Endothelial cell of umbilical vein (primary cell): ENCODE results near the gene TTI1. TPM values are rescaled to one million over a fixed set of nuclear protein-coding genes. Genes with fewer than 3 reads are reported as not detected.

Source experiments
- BruUV-seq: library from RNA; stranded (reverse); fragments of 400-500 nt; replicated peaks from 2 replicates; lab custom pipeline; 2021; lab: Mats Ljungman, UMichigan
- CTCF ChIA-PET: fragments of 300-600, 350-600 bp; sonication (Branson Sonifier 250); formaldehyde crosslinking; loops from one replicate; lab custom pipeline; 2021; ENCODE audit warnings: antibody characterized with exemption, inconsistent platforms; lab: Charles Lee
- POLR2A ChIA-PET: fragments of 300-600, 350-600 bp; sonication (Branson Sonifier 250); formaldehyde crosslinking; loops from one replicate; lab custom pipeline; 2021; ENCODE audit warnings: antibody characterized with exemption, inconsistent platforms; lab: Charles Lee
- DNase-seq: peaks from one replicate; pipeline ENCODE4 v3.0.0-alpha.2; 2011; ENCODE audit warnings: low read depth, low spot score
- FAIRE-seq: peaks from 2 replicates; lab custom pipeline; 2011; peaks lifted over from hg19 to GRCh38; lab: Jason Lieb, UNC
- H2AFZ ChIP-seq: 2 replicates; pipeline ENCODE4 v1.6.0; 2012; ENCODE audit warnings: low read depth, low read length, control low read depth, inconsistent platforms
- H3K27ac ChIP-seq: 2 replicates; pipeline ENCODE4 v1.5.1; 2011; ENCODE audit warnings: low read depth, mild to moderate bottlenecking, control low read depth, low read length, moderate library complexity; ENCODE audit not compliant: insufficient read depth
- H3K27me3 ChIP-seq, 2 experiments: 2 replicates each; pipeline versions ENCODE4 v1.6.0 to v1.6.1; 2011; ENCODE audit warnings: low read length in 2 of 2, mixed read lengths in 1 of 2; ENCODE audit not compliant: control insufficient read depth in 2 of 2, insufficient read depth in 2 of 2
- H3K36me3 ChIP-seq, 2 experiments: 2 replicates in 1 of 2; 3 replicates in 1 of 2; pipeline ENCODE4 v1.5.1; 2011; ENCODE audit warnings: low read length in 2 of 2, mild to moderate bottlenecking in 1 of 2, moderate library complexity in 1 of 2; ENCODE audit not compliant: control insufficient read depth in 2 of 2, insufficient read depth in 2 of 2; ENCODE audit errors: extremely low read depth in 1 of 2
- H3K4me1 ChIP-seq: 3 replicates; pipeline ENCODE4 v1.5.1; 2011; ENCODE audit warnings: mild to moderate bottlenecking, low read length; ENCODE audit not compliant: control insufficient read depth, insufficient read depth; ENCODE audit errors: extremely low read depth
- H3K4me2 ChIP-seq: 2 replicates; pipeline ENCODE4 v1.6.1; 2011; ENCODE audit warnings: low read length, control low read depth, mixed read lengths; ENCODE audit not compliant: insufficient read depth
- H3K4me3 ChIP-seq, 3 experiments: fragments of 200-600 bp in 1 of 3; sonication (generic), shearing (Covaris generic) in 1 of 3; replicated peaks in 1 of 3; 2 replicates each; pipeline ENCODE4 v1.5.1; 2011 to 2016; ENCODE audit warnings: control low read depth in 3 of 3, low read length in 3 of 3, mild to moderate bottlenecking in 2 of 3, inconsistent platforms in 1 of 3, low read depth in 1 of 3, moderate library complexity in 1 of 3; ENCODE audit not compliant: insufficient read depth in 1 of 3
- H3K79me2 ChIP-seq: 2 replicates; pipeline ENCODE4 v1.6.0; 2012; ENCODE audit warnings: low read length, inconsistent platforms; ENCODE audit not compliant: control insufficient read depth, insufficient read depth
- H3K9ac ChIP-seq: replicated peaks from 2 replicates; pipeline ENCODE3; 2011; ENCODE audit warnings: low read length, control low read depth; ENCODE audit not compliant: insufficient read depth; ENCODE audit errors: extremely low read depth
- H3K9me1 ChIP-seq: replicated peaks from 3 replicates; pipeline ENCODE4 v1.6.0; 2011; ENCODE audit warnings: mild to moderate bottlenecking, low read length; ENCODE audit not compliant: control insufficient read depth, insufficient read depth; ENCODE audit errors: extremely low read depth
- H3K9me3 ChIP-seq: replicated peaks from 2 replicates; pipeline ENCODE4 v1.5.1; 2012; ENCODE audit warnings: low read length, inconsistent platforms; ENCODE audit not compliant: control insufficient read depth, insufficient read depth
- H4K20me1 ChIP-seq: replicated peaks from 2 replicates; pipeline ENCODE3; 2011; ENCODE audit warnings: mild to moderate bottlenecking, low read length; ENCODE audit not compliant: control insufficient read depth, insufficient read depth; ENCODE audit errors: extremely low read depth
- EZH2 ChIP-seq: IDR thresholded peaks from 2 replicates; pipeline ENCODE4 v1.6.1; 2012; ENCODE audit warnings: borderline replicate concordance, low read depth, mild to moderate bottlenecking, moderate library complexity, low read length, inconsistent platforms; ENCODE audit not compliant: severe bottlenecking
- FOS ChIP-seq: IDR thresholded peaks from 2 replicates; pipeline ENCODE4 v1.6.1; 2011; ENCODE audit warnings: mild to moderate bottlenecking, low read length, moderate library complexity, borderline replicate concordance; ENCODE audit not compliant: insufficient read depth
- GATA2 ChIP-seq: IDR thresholded peaks from 2 replicates; pipeline ENCODE4 v1.7.0; 2011; ENCODE audit warnings: low read depth, mild to moderate bottlenecking, moderate library complexity, mixed read lengths, low read length; ENCODE audit not compliant: insufficient read length, insufficient read depth
- JUN ChIP-seq: IDR thresholded peaks from 2 replicates; pipeline ENCODE4 v1.6.1; 2011; ENCODE audit warnings: borderline replicate concordance, low read depth; ENCODE audit not compliant: insufficient read length, insufficient read depth
- POLR2A ChIP-seq: IDR thresholded peaks from 2 replicates; pipeline ENCODE4 v1.6.1; 2012; ENCODE audit warnings: low read depth, mild to moderate bottlenecking, control low read depth, low read length
- POLR2AphosphoS5 ChIP-seq: IDR thresholded peaks from 2 replicates; pipeline ENCODE4 v1.6.1; 2012; ENCODE audit warnings: low read depth, mild to moderate bottlenecking, control low read depth, low read length, moderate library complexity; ENCODE audit not compliant: insufficient read depth
- dilution Hi-C: fragments of 300-500 bp; cut with MboI; formaldehyde crosslinking; loops from one replicate; pipeline ENCODE4 v1.15.0; 2019; ENCODE audit warnings: low sequenced_read_pairs; ENCODE audit not compliant: extremely low pct_ligation_motif_present
- intact Hi-C: fragments of 100-400 bp; cut with micrococcal nuclease; formaldehyde crosslinking; loops from one replicate; pipeline ENCODE4 v1.10.0; 2022
- polyA plus RNA-seq, 4 experiments: library from polyadenylated mRNA; depleted of rRNA in 3 of 4; stranded (reverse) in 3 of 4; unstranded in 1 of 4; fragments of >200 nt; gene quantifications; 2 replicates each; pipeline versions ENCODE4 v1.2.1 to v1.2.3, GENCODE V29; 2011 to 2012; ENCODE audit warnings: missing spikeins in 1 of 4
- total RNA-seq: library from RNA; stranded (reverse); gene quantifications from 2 replicates; pipeline ENCODE4 v1.2.3, GENCODE V29; 2021
- TF ChIP-seq, protein P1 (sequence below), 2 donors: IDR thresholded peaks; 1 replicate in 1 of 2; 2 replicates in 1 of 2; pipeline ENCODE4 v1.5.1; 2011; ENCODE audit warnings: low read length in 2 of 2, mild to moderate bottlenecking in 2 of 2, moderate library complexity in 2 of 2, control low read depth in 1 of 2, inconsistent platforms in 1 of 2, low read depth in 1 of 2; ENCODE audit not compliant: insufficient read depth in 1 of 2; ENCODE audit errors: extremely low read depth in 1 of 2

Gene TTI1
- total and polyA plus RNA-seq, 2 donors (not counting 3 experiments of a cell fraction or from before 2014, with no cell fraction given) = 13.2 to 23.2 TPM

DNA sequence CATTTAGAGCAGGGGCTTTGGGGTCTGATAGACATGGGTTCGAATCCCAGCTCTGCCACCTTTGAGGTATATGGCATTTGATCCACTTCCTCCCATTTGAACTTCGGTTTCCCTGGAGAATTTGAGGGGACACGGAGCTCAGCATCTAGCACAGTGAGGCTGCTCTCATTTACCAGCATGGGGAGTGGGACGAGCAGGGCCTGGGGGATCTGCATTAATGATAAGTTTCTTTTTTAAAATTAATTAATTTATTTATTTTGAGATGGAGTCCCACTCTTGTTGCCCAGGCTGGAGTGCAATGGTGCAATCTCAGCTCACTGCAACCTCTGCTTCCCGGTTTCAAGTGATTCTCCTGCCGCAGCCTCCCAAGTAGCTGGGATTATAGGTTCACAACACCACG is 77.7 kb downstream of the TTI1 start:
- no peak for FAIRE-seq
- no peak overlapping the region for H3K27ac ChIP-seq

DNA sequence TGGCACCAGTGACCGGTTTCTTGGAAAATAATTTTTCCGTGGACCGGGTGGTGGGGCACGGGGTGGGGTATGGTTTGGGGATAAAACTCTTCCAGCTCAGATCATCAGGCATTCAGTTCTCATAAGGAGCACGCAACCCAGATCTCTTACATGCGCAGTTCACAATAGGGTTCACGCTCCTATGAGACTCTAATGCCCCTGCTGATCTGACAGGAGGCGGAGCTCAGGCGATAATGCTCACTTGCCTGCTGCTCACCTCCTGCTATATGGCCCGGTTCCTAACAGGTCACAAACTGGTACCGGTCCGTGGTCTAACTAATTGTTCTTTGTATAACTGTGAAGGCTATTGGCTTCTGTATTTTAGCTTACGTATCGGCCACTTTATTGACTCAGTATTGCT is 78.6 kb downstream of the TTI1 start:
- FAIRE-seq (no peak), DNase-seq (no peak)
- Histone ChIP-seq H3K4me3 (no peak overlapping the region), H4K20me1 (no peaks in the 10 kb centered on the region), H3K27ac (no peak overlapping the region), H3K27me3 (peaks cover 18 to 28% of the 10 kb centered on the region in 2 experiments), H2AFZ (no peak overlapping the region), H3K9ac (no peak overlapping the region), H3K9me3 (no peaks in the 10 kb centered on the region), H3K79me2 (no peaks in the 10 kb centered on the region), H3K36me3 (no peaks in the 10 kb centered on the region), H3K4me1 (no peaks in the 10 kb centered on the region), H3K9me1 (no peaks in the 10 kb centered on the region), H3K4me2 (no peak overlapping the region)
- intact Hi-C loops (no loop called here), dilution Hi-C loops (no loop called here)
- CTCF ChIA-PET = no interaction called here
- BruUV-seq = no TSS peak
- POLR2A ChIA-PET = no interaction called here
- TF ChIP-seq FOS = no peak
- no peak for TF ChIP-seq POLR2AphosphoS5
- TF ChIP-seq, protein P1, sequence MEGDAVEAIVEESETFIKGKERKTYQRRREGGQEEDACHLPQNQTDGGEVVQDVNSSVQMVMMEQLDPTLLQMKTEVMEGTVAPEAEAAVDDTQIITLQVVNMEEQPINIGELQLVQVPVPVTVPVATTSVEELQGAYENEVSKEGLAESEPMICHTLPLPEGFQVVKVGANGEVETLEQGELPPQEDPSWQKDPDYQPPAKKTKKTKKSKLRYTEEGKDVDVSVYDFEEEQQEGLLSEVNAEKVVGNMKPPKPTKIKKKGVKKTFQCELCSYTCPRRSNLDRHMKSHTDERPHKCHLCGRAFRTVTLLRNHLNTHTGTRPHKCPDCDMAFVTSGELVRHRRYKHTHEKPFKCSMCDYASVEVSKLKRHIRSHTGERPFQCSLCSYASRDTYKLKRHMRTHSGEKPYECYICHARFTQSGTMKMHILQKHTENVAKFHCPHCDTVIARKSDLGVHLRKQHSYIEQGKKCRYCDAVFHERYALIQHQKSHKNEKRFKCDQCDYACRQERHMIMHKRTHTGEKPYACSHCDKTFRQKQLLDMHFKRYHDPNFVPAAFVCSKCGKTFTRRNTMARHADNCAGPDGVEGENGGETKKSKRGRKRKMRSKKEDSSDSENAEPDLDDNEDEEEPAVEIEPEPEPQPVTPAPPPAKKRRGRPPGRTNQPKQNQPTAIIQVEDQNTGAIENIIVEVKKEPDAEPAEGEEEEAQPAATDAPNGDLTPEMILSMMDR (IDR thresholded peaks at IDR 0.05; ENCODE audit: extremely low read depth in 1 of 2, insufficient read depth in 1 of 2, low read depth in 1 of 2, low read length in 2 of 2) = no peak
- no peak for TF ChIP-seq POLR2A
- no peak for TF ChIP-seq GATA2
- TF ChIP-seq EZH2 = no peak

More for the DNA sequence above, 77.7 kb downstream of the TTI1 start:
- no peak overlapping the region for H3K9ac ChIP-seq
- intact Hi-C loops = no loop called here
- DNase-seq = no peak
- H3K4me1 ChIP-seq = no peaks in the 10 kb centered on the region
- no peak for TF ChIP-seq JUN
- no peak for TF ChIP-seq GATA2
- no TSS peak for BruUV-seq
- no peaks in the 10 kb centered on the region for H3K79me2 ChIP-seq
- dilution Hi-C loops = no loop called here
- H3K36me3 ChIP-seq = no peaks in the 10 kb centered on the region
- no peak overlapping the region for H3K4me2 ChIP-seq
- H3K9me3 ChIP-seq = no peaks in the 10 kb centered on the region
- ChIA-PET CTCF (interaction anchor here (1.2 kb wide), 1 partner anchor 16 kb away, joined by 4 read pairs; no protein-coding TSS in a partner anchor), POLR2A (no interaction called here)
- H3K27me3 ChIP-seq = peaks cover 21 to 32% of the 10 kb centered on the region in 2 experiments
- H2AFZ ChIP-seq = no peak overlapping the region
- no peaks in the 10 kb centered on the region for H3K9me1 ChIP-seq
- H3K4me3 ChIP-seq = no peak overlapping the region
- no peaks in the 10 kb centered on the region for H4K20me1 ChIP-seq
